ENCODE data around the gene KIAA0825.

The KIAA0825 gene

DNA sequence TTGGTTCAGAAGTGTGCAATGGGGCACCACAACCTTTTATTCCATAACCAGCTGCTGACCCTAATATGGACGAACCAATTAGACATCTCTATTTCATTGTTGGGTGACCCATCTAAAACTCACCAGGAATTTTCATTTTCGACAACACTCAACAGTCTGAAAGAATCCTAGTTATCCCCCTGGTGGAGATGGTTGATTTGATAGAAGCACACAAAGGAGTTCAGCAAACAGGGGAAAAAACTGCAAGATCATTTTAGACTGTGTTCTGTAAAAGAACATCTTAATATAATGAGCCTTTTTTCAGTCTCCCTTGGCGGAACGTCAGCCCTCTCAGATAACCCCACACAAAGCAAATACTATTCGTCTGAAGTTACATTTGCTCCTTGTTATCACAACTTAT is 367.4 kb downstream of the KIAA0825 start:
- no peaks in the 10 kb centered on the region for H3K4me1 ChIP-seq
- no peak for DNase-seq (ENCODE audit: low spot score in 2 of 2)
- in situ Hi-C loops (cut with MboI; ENCODE audit: low sequenced_read_pairs) = no loop called here
- no peak overlapping the region for H3K4me3 ChIP-seq
- H3K9me3 ChIP-seq = no peaks in the 10 kb centered on the region
- H3K27me3 ChIP-seq (ENCODE audit: low read depth) = no peaks in the 10 kb centered on the region; the same call in 1 of the 2 replicates
- no peaks in the 10 kb centered on the region for H3K36me3 ChIP-seq (replicated peaks)

DNA sequence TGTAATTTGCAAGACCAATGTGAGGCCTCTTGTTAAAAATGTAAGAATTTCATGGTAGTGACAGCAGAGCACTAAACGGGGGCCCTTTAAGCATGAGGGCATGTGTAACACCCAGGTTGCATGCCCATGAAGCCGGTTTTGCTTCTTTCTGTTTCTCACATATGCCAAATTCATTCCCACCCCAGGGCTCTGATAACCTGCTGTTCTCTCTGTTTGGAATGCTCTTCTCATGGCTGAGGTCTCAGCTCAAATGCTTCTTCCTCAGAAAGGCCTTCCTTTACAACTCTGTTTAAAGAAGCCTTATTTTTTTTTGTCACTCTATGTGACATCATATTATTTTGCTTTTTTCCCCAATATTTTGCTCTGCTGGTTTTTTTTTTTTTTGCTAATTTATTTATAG is 369.0 kb downstream of the KIAA0825 start:
- H3K27me3 ChIP-seq (ENCODE audit: low read depth) = no peaks in the 10 kb centered on the region
- H3K36me3 ChIP-seq (replicated peaks) = no peaks in the 10 kb centered on the region
- no peak overlapping the region for H3K4me3 ChIP-seq
- no peak for DNase-seq (ENCODE audit: low spot score in 2 of 2)
- in situ Hi-C loops (cut with MboI; ENCODE audit: low sequenced_read_pairs) = no loop called here
- no peaks in the 10 kb centered on the region for H3K4me1 ChIP-seq
- H3K9me3 ChIP-seq = no peaks in the 10 kb centered on the region

DNA sequence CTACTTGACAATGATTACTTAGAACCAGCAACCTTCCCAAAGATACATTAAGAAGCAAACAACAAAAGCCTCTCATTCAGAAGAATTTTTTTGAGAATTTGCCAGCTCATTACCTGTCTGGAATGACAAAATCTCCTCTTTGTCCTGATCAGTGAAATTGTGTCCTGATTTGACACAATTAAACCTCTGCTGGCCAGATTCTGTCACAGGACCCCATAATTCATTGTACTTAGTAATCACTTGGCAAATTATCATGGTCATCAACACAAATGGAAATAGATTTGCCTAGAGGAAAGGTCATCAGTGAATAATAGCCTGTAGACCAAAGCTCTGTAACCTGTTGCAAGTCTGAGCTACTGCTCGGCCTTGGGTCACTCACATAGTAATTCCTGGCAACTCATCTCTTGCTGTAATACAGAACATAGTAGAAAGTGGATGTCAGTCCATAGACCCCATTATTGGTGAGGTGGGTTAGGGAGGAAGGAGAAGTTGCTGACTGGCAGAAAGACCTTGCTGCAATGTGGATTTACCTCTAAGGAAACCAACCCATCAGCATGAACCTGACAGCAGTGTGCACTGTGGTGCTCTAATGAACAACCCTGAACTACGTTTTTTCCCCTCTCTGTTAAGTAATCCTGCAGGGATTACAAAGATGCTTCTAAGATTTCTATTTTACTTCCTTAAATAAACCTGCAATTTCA is 370.1 kb downstream of the KIAA0825 start:
- Histone ChIP-seq H3K9me3 (no peaks in the 10 kb centered on the region), H3K27me3 (ENCODE audit: low read depth) (no peaks in the 10 kb centered on the region), H3K4me1 (no peaks in the 10 kb centered on the region), H3K4me3 (no peak overlapping the region), H3K36me3 (replicated peaks) (no peaks in the 10 kb centered on the region)
- in situ Hi-C loops (cut with MboI; ENCODE audit: low sequenced_read_pairs) = no loop called here
- no peak for DNase-seq (ENCODE audit: low spot score in 2 of 2)

DNA sequence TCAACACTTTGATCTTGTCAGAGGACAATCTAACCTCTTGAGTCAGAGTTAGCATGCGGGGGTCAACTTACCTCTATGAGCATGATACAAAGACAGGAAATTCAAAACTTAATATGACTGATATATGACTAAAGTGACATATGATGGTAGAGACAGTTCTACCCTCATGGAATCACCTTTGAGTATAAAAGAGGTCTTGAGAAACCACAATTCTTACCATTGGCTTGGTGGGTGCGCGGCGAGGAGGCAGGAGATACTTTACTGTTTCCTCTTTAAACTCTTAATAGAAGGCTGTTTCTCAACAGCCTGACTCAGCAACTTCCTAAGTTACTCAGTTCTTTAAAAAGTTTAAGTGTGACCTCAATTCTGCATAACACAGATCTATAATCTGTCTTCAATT is 372.8 kb downstream of the KIAA0825 start:
- H3K4me1 ChIP-seq = peaks cover 13% of the 10 kb centered on the region
- no peak for DNase-seq (ENCODE audit: low spot score in 2 of 2)
- no peaks in the 10 kb centered on the region for H3K36me3 ChIP-seq (replicated peaks)
- H3K9me3 ChIP-seq = no peaks in the 10 kb centered on the region
- H3K27me3 ChIP-seq (ENCODE audit: low read depth) = no peaks in the 10 kb centered on the region
- no peak overlapping the region for H3K4me3 ChIP-seq
- in situ Hi-C loops (cut with MboI; ENCODE audit: low sequenced_read_pairs) = no loop called here

DNA sequence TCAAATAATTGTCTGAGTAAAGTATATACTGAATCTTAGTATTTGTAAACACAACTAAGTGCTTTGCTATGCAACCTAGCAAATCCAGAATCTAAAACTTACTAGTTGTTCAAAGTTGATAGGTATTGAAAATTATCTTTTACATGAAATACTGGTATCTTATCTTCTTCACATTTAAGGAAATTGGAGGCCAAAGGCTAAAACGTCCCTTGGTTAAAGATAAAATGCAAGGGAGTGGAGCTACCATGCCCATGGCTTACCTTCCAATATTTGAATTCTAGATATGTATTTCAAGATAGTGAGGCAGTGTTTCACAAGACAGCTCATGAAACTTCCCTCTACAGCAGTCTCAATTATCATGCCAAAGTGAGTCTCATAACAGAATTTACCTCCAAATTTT is 373.5 kb downstream of the KIAA0825 start:
- H3K36me3 ChIP-seq (replicated peaks) = no peaks in the 10 kb centered on the region
- DNase-seq (ENCODE audit: low spot score in 2 of 2) = no peak
- in situ Hi-C loops (cut with MboI; ENCODE audit: low sequenced_read_pairs) = no loop called here
- no peaks in the 10 kb centered on the region for H3K9me3 ChIP-seq
- H3K4me1 ChIP-seq = peaks cover 20% of the 10 kb centered on the region
- no peaks in the 10 kb centered on the region for H3K27me3 ChIP-seq (ENCODE audit: low read depth)
- no peak overlapping the region for H3K4me3 ChIP-seq

DNA sequence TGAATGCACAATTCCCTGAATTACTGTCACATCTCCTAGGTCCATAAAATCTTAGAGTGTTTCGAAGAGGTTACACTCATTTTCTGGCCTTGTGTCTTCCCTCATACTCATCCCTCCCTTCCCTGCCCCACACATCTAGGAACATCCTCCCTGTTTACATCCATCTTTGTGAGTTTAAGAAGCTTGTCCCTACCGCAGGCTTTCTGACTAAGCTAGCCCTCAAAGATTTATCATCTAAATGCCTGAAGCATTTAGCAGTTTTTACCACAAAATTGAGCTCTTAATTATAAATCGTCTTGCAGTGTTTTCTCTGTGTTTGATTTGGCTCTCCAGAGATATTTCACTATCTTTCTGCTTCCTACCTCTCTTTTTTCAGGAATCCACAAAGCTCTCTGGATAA is 374.8 kb downstream of the KIAA0825 start:
- Histone ChIP-seq H3K4me1 (peaks cover 24% of the 10 kb centered on the region), H3K9me3 (no peaks in the 10 kb centered on the region), H3K27me3 (ENCODE audit: low read depth) (no peaks in the 10 kb centered on the region), H3K36me3 (replicated peaks) (no peaks in the 10 kb centered on the region), H3K4me3 (no peak overlapping the region)
- no peak for DNase-seq (ENCODE audit: low spot score in 2 of 2)
- in situ Hi-C loops (cut with MboI; ENCODE audit: low sequenced_read_pairs) = no loop called here

DNA sequence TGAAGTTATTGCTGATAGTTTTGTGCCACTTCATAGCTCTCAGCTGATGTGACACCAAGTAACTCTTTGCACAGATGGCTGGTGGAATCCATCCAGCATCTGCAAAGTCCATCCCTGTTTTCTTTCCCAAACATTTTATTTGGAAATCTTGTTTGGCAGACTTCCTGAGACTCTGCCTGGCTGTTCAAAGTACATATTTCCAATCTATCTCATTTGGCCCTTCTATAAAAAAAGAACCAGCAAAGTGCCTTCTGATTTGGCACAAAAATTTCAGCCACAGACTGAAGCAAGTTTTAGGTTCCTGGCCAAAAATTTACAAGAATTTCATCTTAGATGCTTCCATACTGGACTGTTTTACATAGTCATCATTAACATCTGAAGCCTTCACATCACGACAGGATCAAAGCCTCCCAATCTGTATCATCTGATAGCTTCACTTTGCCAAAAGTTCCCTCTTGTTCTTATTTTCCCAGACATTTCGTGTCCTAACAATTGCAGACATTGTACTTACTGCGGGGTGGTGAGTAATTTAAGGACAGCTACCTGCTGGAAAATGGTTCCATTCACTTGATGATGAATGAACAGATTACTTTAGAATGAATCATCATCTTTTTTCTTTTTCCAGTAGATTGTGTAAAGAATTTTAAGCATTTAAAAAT is 377.3 kb downstream of the KIAA0825 start:
- Histone ChIP-seq H3K4me3 (no peak overlapping the region), H3K9me3 (no peaks in the 10 kb centered on the region), H3K4me1 (peaks cover 24% of the 10 kb centered on the region), H3K36me3 (replicated peaks) (no peaks in the 10 kb centered on the region), H3K27me3 (ENCODE audit: low read depth) (no peaks in the 10 kb centered on the region)
- no peak for DNase-seq (ENCODE audit: low spot score in 2 of 2)
- in situ Hi-C loops (cut with MboI; ENCODE audit: low sequenced_read_pairs) = no loop called here

DNA sequence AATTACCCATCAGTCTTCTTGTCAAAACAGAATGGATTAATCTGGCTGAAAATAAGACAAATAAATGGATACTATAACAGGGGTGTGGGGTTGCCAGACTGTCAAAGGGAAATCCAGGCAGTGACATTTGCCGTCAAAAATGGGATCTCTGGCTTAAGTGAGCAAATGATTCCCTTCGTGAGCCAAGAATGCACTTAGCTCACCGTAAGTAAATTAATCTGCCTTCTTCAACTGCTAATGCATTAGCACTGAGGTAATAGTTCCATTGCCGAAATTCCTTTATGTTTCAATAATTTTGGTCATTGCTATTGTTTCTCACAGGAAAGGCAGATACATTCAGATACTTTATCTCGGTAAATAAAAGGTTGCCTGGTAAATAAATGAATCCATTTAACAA is 377.8 kb downstream of the KIAA0825 start:
- in situ Hi-C loops (cut with MboI; ENCODE audit: low sequenced_read_pairs) = no loop called here
- Histone ChIP-seq H3K4me1 (peaks cover 24% of the 10 kb centered on the region), H3K27me3 (ENCODE audit: low read depth) (no peaks in the 10 kb centered on the region), H3K9me3 (no peaks in the 10 kb centered on the region), H3K4me3 (no peak overlapping the region), H3K36me3 (replicated peaks) (no peaks in the 10 kb centered on the region)
- no peak for DNase-seq (ENCODE audit: low spot score in 2 of 2)

DNA sequence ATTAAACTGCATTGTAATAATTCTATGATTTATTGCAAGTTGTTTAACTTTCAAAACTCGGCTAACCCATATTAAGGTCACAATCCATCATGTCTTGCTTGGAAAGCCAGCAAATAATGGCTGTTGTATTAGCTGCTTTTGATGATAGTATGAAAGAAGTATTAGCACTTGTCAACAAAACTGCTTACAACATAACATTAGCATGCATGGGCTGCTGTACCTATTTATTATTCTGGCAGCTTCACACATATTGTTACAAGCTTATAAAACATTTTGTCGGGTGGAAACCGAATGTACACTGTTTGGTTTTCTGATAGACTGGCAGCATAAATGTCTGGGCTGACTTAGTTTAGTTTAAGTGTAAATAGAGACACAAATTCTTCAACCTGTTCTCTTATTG is 378.3 kb downstream of the KIAA0825 start:
- peaks cover 24% of the 10 kb centered on the region for H3K4me1 ChIP-seq
- no peaks in the 10 kb centered on the region for H3K9me3 ChIP-seq
- no peak overlapping the region for H3K4me3 ChIP-seq
- no peak for DNase-seq (ENCODE audit: low spot score in 2 of 2)
- H3K27me3 ChIP-seq (ENCODE audit: low read depth) = no peaks in the 10 kb centered on the region
- no peaks in the 10 kb centered on the region for H3K36me3 ChIP-seq (replicated peaks)
- in situ Hi-C loops (cut with MboI; ENCODE audit: low sequenced_read_pairs) = no loop called here

DNA sequence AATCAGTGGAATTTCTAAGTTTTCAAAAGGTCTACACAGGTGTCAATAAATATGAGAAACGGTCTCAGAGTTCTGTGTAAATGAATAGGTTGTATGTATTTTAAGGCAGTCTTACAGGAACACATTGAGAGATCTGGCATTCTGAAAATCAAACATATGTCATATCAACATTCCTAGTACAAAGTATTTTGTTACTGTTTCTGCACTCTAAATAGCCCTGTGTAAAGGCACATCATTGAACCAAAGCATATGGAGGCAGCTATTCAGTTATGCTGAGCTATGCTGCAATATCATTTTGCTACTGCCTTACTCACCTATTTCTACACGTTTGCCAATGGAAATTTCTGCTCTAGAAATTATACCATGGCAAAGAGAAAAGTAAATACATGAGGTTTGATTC is 379.1 kb downstream of the KIAA0825 start:
- Histone ChIP-seq H3K4me3 (no peak overlapping the region), H3K36me3 (replicated peaks) (no peaks in the 10 kb centered on the region), H3K27me3 (ENCODE audit: low read depth) (no peaks in the 10 kb centered on the region), H3K9me3 (no peaks in the 10 kb centered on the region), H3K4me1 (peaks cover 24% of the 10 kb centered on the region)
- DNase-seq (ENCODE audit: low spot score in 2 of 2) = no peak
- in situ Hi-C loops (cut with MboI; ENCODE audit: low sequenced_read_pairs) = no loop called here

DNA sequence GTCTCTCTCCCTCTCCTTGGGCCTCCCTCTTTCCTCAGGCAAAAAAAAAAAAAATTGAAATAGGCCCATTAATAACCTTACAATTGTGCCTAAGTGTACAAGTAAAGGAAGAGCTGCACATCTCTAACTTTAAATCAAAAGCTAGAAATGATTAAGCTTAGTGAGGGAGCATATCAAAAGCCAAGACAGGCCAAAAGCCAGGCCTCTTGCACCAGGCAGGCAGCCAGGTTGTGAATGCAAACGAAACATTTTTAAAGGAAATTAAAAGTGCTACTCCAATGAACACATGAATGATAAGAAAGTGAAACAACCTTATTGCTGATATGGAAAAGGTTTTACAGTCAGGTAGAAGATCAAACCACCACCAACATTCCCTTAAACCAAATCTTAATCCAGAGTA is 383.4 kb downstream of the KIAA0825 start:
- Histone ChIP-seq H3K4me1 (peaks cover 4% of the 10 kb centered on the region), H3K36me3 (replicated peaks) (no peaks in the 10 kb centered on the region), H3K4me3 (no peak overlapping the region), H3K27me3 (ENCODE audit: low read depth) (no peaks in the 10 kb centered on the region), H3K9me3 (no peaks in the 10 kb centered on the region)
- in situ Hi-C loops (cut with MboI; ENCODE audit: low sequenced_read_pairs) = no loop called here
- DNase-seq (ENCODE audit: low spot score in 2 of 2) = no peak

DNA sequence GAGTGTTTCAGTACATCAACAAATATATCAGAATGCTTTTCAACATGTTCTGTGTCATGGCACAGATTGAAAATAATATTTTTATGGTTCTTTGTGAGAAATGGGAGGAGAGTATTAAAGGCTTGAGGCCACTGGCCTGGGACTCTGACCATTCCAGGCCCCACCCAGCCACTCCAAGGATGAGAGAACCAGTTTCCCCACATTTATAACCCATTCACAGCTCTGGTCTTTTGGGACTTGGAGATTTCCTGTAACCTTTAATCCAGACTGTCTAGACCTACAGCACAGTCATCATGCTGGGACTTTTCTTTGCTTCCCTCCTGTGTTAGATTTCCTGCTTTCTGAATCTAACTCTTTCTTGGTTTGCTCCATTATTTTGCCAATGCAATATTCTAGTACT is 389.6 kb downstream of the KIAA0825 start:
- no peaks in the 10 kb centered on the region for H3K9me3 ChIP-seq
- H3K4me1 ChIP-seq = no peaks in the 10 kb centered on the region
- no peak overlapping the region for H3K4me3 ChIP-seq
- H3K36me3 ChIP-seq (replicated peaks) = no peaks in the 10 kb centered on the region
- no peak for DNase-seq (ENCODE audit: low spot score in 2 of 2)
- in situ Hi-C loops (cut with MboI; ENCODE audit: low sequenced_read_pairs) = no loop called here
- no peaks in the 10 kb centered on the region for H3K27me3 ChIP-seq (ENCODE audit: low read depth)

DNA sequence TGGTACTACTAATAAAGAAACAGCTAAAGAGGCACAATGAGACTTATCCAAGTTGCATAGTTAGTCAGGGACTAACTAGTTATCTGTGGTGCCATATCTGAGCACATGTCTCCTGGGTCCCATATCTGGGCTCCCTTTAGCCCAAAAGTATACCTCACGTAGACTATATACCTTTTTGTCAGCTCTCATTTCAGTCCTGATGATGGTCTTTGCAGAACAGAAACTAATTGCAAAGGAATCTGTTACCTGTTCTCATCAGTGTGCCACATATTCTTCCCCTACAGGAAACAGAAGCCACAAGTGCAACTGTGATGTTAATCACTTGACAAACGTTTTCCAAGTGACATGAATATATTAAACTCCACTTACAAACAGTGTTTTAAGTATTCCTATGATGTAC is 395.2 kb downstream of the KIAA0825 start:
- Histone ChIP-seq H3K9me3 (no peaks in the 10 kb centered on the region), H3K4me1 (no peaks in the 10 kb centered on the region), H3K27me3 (ENCODE audit: low read depth) (no peaks in the 10 kb centered on the region), H3K4me3 (no peak overlapping the region), H3K36me3 (replicated peaks) (no peaks in the 10 kb centered on the region)
- no peak for DNase-seq (ENCODE audit: low spot score in 2 of 2)
- in situ Hi-C loops (cut with MboI; ENCODE audit: low sequenced_read_pairs) = no loop called here

DNA sequence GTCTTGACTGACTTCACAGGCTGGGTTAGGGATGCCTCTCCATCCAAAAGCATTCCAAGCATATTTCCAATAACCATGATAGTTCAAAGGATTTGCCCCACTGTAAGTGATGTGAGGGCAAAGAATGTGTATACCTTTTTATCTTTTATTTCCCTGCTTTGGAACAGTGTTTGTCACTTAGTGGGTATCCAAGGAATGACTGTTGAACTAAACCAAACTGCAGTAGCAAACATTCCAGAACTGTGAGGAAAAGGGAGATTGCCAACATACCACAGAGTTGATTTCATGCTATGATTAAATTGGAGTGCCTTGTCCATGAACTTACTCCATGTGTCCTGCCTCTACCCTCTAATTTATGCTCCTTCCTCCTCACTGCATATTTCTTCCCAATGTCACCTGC is 400.0 kb downstream of the KIAA0825 start:
- no peaks in the 10 kb centered on the region for H3K27me3 ChIP-seq (ENCODE audit: low read depth)
- H3K4me1 ChIP-seq = no peaks in the 10 kb centered on the region
- H3K9me3 ChIP-seq = no peaks in the 10 kb centered on the region
- no peaks in the 10 kb centered on the region for H3K36me3 ChIP-seq (replicated peaks)
- DNase-seq (ENCODE audit: low spot score in 2 of 2) = no peak
- in situ Hi-C loops (cut with MboI; ENCODE audit: low sequenced_read_pairs) = no loop called here
- H3K4me3 ChIP-seq = no peak overlapping the region

DNA sequence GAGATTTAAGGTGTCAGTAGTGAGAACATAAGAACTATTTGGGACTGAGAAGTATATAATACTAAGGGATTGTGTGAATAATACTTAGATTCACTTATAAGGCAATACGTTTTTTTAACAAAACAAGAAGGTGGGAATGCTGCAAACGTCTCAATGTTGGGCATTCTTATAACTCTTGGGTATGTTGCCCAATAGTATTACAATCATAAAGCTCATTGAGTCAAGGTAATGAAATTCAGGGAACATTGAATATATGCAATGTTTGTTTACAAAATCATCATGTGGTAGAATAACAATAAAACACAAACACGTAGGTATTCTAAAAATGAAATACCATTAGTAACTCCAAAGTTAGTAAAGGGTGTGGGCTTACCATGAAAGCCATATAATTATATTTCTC is 400.7 kb downstream of the KIAA0825 start:
- H3K4me1 ChIP-seq = no peaks in the 10 kb centered on the region
- H3K9me3 ChIP-seq = no peaks in the 10 kb centered on the region
- H3K36me3 ChIP-seq (replicated peaks) = no peaks in the 10 kb centered on the region
- in situ Hi-C loops (cut with MboI; ENCODE audit: low sequenced_read_pairs) = no loop called here
- H3K27me3 ChIP-seq (ENCODE audit: low read depth) = no peaks in the 10 kb centered on the region
- no peak for DNase-seq (ENCODE audit: low spot score in 2 of 2)
- H3K4me3 ChIP-seq = no peak overlapping the region
